Measurements from ENCODE around the gene PIK3CD.

- no peak for TF ChIP-seq CTCF (IDR thresholded peaks at IDR 0.05; ENCODE audit: low read length)
- no peak for TF ChIP-seq EZH2 (IDR thresholded peaks at IDR 0.05; ENCODE audit: borderline replicate concordance, low read length)
Measured at GRCh38 chr1:9776685-9777084, 125.2 kb downstream of the PIK3CD start.

Data from OCI-LY1 (cell line).